Measurements from ENCODE around the gene KRT33B. TPM values are rescaled to one million over a fixed set of nuclear protein-coding genes. Genes with fewer than 3 reads are reported as not detected.

Gene KRT33B
- total and polyA plus RNA-seq, 10 of the 15 experiments (the other 5 are each of a cell fraction or from before 2014, with no cell fraction given) = not detected

- no peak overlapping the region for H3K4me3 ChIP-seq
- no TSS peak for BruUV-seq (replicated peaks)
- no peaks in the 10 kb centered on the region for H3K4me1 ChIP-seq (ENCODE audit: control insufficient read depth, insufficient read depth, low read length)
- no peak for ATAC-seq
- ChIA-PET SMC1A (ENCODE audit: uncharacterized antibody, unreplicated experiment) (no interaction called here), POLR2A (interaction anchor here (0.6 kb wide), 1 partner anchor 460 kb away, joined by 3 read pairs; no protein-coding TSS in a partner anchor), RAD21 (ENCODE audit: unreplicated experiment) (no interaction called here), CTCF (no interaction called here)
- no peaks in the 10 kb centered on the region for H4K20me1 ChIP-seq (ENCODE audit: control insufficient read depth, insufficient read depth)
- H3K36me3 ChIP-seq (ENCODE audit: control insufficient read depth in 2 of 2, insufficient read depth in 2 of 2, low read length in 1 of 2) = no peaks in the 10 kb centered on the region
- H2AFZ ChIP-seq (ENCODE audit: control insufficient read depth, low read depth, low read length) = no peak overlapping the region
- no peaks in the 10 kb centered on the region for H3K27me3 ChIP-seq (replicated peaks in 1 of 2; ENCODE audit: control insufficient read depth in 2 of 2, insufficient read depth in 2 of 2, low read length in 1 of 2)
- no peak overlapping the region for H3K4me2 ChIP-seq (ENCODE audit: control insufficient read depth, insufficient read depth)
- no peak overlapping the region for H3K27ac ChIP-seq (ENCODE audit: control insufficient read depth, insufficient read depth)
- H3K79me2 ChIP-seq (ENCODE audit: control insufficient read depth, insufficient read depth, low read length) = no peaks in the 10 kb centered on the region
- intact Hi-C loops (cut with micrococcal nuclease; ENCODE audit: unreplicated experiment) = no loop called here
- in situ Hi-C loops (cut with MboI) = no loop called here
- H3K9ac ChIP-seq (ENCODE audit: control insufficient read depth, insufficient read depth, low read length) = no peak overlapping the region
- TF ChIP-seq SREBF2 (IDR thresholded peaks at IDR 0.05; ENCODE audit: low read length) (no peak), FOXM1 (IDR thresholded peaks at IDR 0.05; ENCODE audit: low read depth, low read length) (no peak), NFXL1 (IDR thresholded peaks at IDR 0.05; ENCODE audit: borderline replicate concordance) (no peak), YBX1 (IDR thresholded peaks at IDR 0.05) (no peak), STAT3 (IDR thresholded peaks at IDR 0.05; ENCODE audit: low read depth, low read length) (no peak), MAX (IDR thresholded peaks at IDR 0.05; ENCODE audit: low read depth, low read length) (no peak)
- TF ChIP-seq, protein P1, sequence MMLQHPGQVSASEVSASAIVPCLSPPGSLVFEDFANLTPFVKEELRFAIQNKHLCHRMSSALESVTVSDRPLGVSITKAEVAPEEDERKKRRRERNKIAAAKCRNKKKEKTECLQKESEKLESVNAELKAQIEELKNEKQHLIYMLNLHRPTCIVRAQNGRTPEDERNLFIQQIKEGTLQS (IDR thresholded peaks at IDR 0.05; ENCODE audit: borderline replicate concordance, extremely low read depth, low read depth, low read length) = no peak
- no peak for FAIRE-seq
- 0% methylated on average over 2 of the region's 2 CpGs for WGBS (ENCODE audit: insufficient coverage, insufficient replicate concordance, low lambda C conversion rate, missing lambda C conversion rate)
- no peaks in the 10 kb centered on the region; the same call in 2 of the 3 replicates for H3K9me3 ChIP-seq (replicated peaks; ENCODE audit: control insufficient read depth, insufficient read depth, low read length)
- no peak for DNase-seq (ENCODE audit: low read depth, low spot score)
Observed at GRCh38 chr17:41318231-41318630, 51.4 kb downstream of the KRT33B start.

DNA sequence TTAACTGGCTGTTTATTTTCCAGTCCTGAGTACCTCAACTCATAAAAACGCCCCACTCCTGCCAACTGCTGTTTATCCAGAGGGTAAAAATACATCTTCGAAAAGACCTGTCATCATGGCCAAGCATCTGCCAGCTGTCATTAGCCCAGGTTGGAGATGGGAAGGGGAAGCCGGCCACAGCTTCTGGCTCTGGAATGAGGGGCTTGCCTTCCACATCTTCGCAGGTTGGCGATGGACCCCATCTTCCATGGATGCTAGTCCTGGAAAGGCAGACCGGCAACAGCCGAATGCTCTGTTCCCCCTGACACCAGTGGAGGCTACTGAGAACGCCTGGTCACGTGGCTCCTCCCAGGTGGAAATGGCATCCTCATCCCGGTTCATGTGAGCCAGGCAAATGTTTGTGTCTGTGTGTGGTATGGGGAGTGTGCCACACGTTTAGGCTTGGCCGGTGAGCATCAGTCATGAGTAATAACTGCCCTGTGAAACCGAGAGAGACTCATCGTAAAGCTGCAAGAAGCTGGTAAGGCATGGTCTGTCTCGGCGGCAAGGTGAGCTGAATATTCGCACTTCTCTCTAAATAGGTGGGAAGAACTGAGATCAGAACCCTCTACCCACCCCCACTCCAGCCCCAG lies 53.7 kb downstream of the KRT33B start:
- RAD21 ChIA-PET (ENCODE audit: unreplicated experiment) = no interaction called here
- no peak for TF ChIP-seq NKRF (conservative IDR thresholded peaks at IDR 0.05)
- no peak for TF ChIP-seq CBFB (IDR thresholded peaks at IDR 0.05; ENCODE audit: low read depth)
- no peak for TF ChIP-seq FOXK2 (IDR thresholded peaks at IDR 0.05)
- TF ChIP-seq, protein P2, sequence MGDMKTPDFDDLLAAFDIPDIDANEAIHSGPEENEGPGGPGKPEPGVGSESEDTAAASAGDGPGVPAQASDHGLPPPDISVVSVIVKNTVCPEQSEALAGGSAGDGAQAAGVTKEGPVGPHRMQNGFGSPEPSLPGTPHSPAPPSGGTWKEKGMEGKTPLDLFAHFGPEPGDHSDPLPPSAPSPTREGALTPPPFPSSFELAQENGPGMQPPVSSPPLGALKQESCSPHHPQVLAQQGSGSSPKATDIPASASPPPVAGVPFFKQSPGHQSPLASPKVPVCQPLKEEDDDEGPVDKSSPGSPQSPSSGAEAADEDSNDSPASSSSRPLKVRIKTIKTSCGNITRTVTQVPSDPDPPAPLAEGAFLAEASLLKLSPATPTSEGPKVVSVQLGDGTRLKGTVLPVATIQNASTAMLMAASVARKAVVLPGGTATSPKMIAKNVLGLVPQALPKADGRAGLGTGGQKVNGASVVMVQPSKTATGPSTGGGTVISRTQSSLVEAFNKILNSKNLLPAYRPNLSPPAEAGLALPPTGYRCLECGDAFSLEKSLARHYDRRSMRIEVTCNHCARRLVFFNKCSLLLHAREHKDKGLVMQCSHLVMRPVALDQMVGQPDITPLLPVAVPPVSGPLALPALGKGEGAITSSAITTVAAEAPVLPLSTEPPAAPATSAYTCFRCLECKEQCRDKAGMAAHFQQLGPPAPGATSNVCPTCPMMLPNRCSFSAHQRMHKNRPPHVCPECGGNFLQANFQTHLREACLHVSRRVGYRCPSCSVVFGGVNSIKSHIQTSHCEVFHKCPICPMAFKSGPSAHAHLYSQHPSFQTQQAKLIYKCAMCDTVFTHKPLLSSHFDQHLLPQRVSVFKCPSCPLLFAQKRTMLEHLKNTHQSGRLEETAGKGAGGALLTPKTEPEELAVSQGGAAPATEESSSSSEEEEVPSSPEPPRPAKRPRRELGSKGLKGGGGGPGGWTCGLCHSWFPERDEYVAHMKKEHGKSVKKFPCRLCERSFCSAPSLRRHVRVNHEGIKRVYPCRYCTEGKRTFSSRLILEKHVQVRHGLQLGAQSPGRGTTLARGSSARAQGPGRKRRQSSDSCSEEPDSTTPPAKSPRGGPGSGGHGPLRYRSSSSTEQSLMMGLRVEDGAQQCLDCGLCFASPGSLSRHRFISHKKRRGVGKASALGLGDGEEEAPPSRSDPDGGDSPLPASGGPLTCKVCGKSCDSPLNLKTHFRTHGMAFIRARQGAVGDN (IDR thresholded peaks at IDR 0.05) = no peak

More for the DNA sequence above, 53.7 kb downstream of the KRT33B start:
- Histone ChIP-seq H3K4me1 (ENCODE audit: control insufficient read depth, insufficient read depth, low read length) (no peaks in the 10 kb centered on the region), H3K4me2 (ENCODE audit: control insufficient read depth, insufficient read depth) (no peak overlapping the region), H3K36me3 (ENCODE audit: control insufficient read depth in 2 of 2, insufficient read depth in 2 of 2, low read length in 1 of 2) (no peaks in the 10 kb centered on the region), H3K4me3 (no peak overlapping the region), H3K9ac (ENCODE audit: control insufficient read depth, insufficient read depth, low read length) (no peak overlapping the region), H3K27me3 (replicated peaks in 1 of 2; ENCODE audit: control insufficient read depth in 2 of 2, insufficient read depth in 2 of 2, low read length in 1 of 2) (no peaks in the 10 kb centered on the region), H4K20me1 (ENCODE audit: control insufficient read depth, insufficient read depth) (no peaks in the 10 kb centered on the region), H2AFZ (ENCODE audit: control insufficient read depth, low read depth, low read length) (no peak overlapping the region), H3K79me2 (ENCODE audit: control insufficient read depth, insufficient read depth, low read length) (no peaks in the 10 kb centered on the region), H3K27ac (ENCODE audit: control insufficient read depth, insufficient read depth) (no peak overlapping the region), H3K9me3 (replicated peaks; ENCODE audit: control insufficient read depth, insufficient read depth, low read length) (no peaks in the 10 kb centered on the region; the same call in 2 of the 3 replicates)
- ATAC-seq (no peak), FAIRE-seq (no peak), DNase-seq (ENCODE audit: low read depth, low spot score) (no peak)
- ChIA-PET SMC1A (ENCODE audit: uncharacterized antibody, unreplicated experiment) (no interaction called here), POLR2A (interaction anchor here (0.6 kb wide), 1 partner anchor 11 kb away, joined by 3 read pairs; no protein-coding TSS in a partner anchor), CTCF (no interaction called here)
- in situ Hi-C loops (cut with MboI) = no loop called here
- BruUV-seq (replicated peaks) = no TSS peak
- intact Hi-C loops (cut with micrococcal nuclease; ENCODE audit: unreplicated experiment) = no loop called here
- WGBS (ENCODE audit: insufficient coverage, insufficient replicate concordance, low lambda C conversion rate, missing lambda C conversion rate) = 30% methylated on average over 17 of the region's 17 CpGs

All from GM12878 (cell line).